Right lobe of liver (tissue), 6 donors: ENCODE data around the gene RNLS. TPM values are rescaled to one million over a fixed set of nuclear protein-coding genes. Genes with fewer than 3 reads are reported as not detected.

Experiments used
- ATAC-seq, 4 donors: fragments of 200-7000 bp; cut with Tn5 transposase; one replicate each; pipeline ENCODE4 v1.9.1; 2020; ENCODE audit warnings: mild to moderate bottlenecking in 4 of 4, moderate library complexity in 4 of 4
- DNase-seq, 3 donors: peaks; one replicate each; pipeline ENCODE4 v3.0.0-alpha.2; 2020
- H3K27ac ChIP-seq, 3 donors: fragments of 200-600 bp; one replicate each; pipeline ENCODE4 v1.8.0; 2022
- H3K27me3 ChIP-seq, 2 donors: fragments of 200-600 bp; one replicate each; pipeline ENCODE4 v1.8.0; 2022
- H3K36me3 ChIP-seq, 4 donors: fragments of 200-600 bp; sonication (generic) in 1 of 4; one replicate each; pipeline versions ENCODE4 v1.5.1 to v1.8.0; 2017 to 2022; ENCODE audit warnings: control low read depth in 1 of 4
- H3K4me1 ChIP-seq, 4 donors: fragments of 200-600 bp; sonication (generic) in 1 of 4; one replicate each; pipeline versions ENCODE4 v1.5.1 to v1.8.0; 2017 to 2022; ENCODE audit warnings: control low read depth in 1 of 4
- H3K4me3 ChIP-seq, 3 donors: fragments of 200-600 bp; one replicate each; pipeline ENCODE4 v1.8.0; 2022
- H3K9me3 ChIP-seq, 4 donors: fragments of 200-600 bp; sonication (generic) in 1 of 4; one replicate each; pipeline versions ENCODE4 v1.5.1 to v1.8.0; 2017 to 2022; ENCODE audit warnings: control low read depth in 1 of 4
- POLR2A ChIP-seq: fragments of 450-650 bp; IDR thresholded peaks from one replicate; pipeline ENCODE4 v1.6.1; 2017; ENCODE audit warnings: antibody characterized with exemption, mild to moderate bottlenecking
- WGBS: methylation state at CpG from one replicate; pipeline ENCODE4 v1.1.6; 2018; ENCODE audit warnings: low coverage, low lambda C conversion rate; ENCODE audit not compliant: insufficient coverage; ENCODE audit errors: missing lambda C conversion rate; 5-methylcytosine and 5-hydroxymethylcytosine counted together
- intact Hi-C, 2 donors: fragments of 100-400 bp; cut with DNase I; formaldehyde crosslinking; loops; one replicate each; pipeline versions ENCODE4 v1.11.2 to v1.14.1; 2022
- total RNA-seq, 6 experiments: library from RNA; depleted of rRNA in 2 of 6; stranded (reverse); fragments of >200 nt in 2 of 6; fragmentation: NEBNext Ultra II Directional in 3 of 6; extraction: Animal tissue kit (Norgen Biotek cat#: 25700) in 3 of 6; gene quantifications; one replicate each; pipeline versions ENCODE4 v1.1.0 to v1.2.4, GENCODE V29; 2016 to 2023
- TF ChIP-seq, protein P1 (sequence below), 4 donors: fragments of 200-600 bp in 3 of 4; fragments of 450-650 bp in 1 of 4; IDR thresholded peaks; one replicate each; pipeline versions ENCODE4 v1.5.1 to v1.8.0; 2016 to 2022; ENCODE audit warnings: antibody characterized with exemption in 4 of 4, mild to moderate bottlenecking in 2 of 4
- donor health status: DM: no; HTN: yes; CAD: no.
- donor health status: DM: no; HTN: no; CAD: no.
- donor health status: DM: no; HTN: no; CAD: no.
- donor health status: DM: no; HTN: yes; CAD: no.
- donor health status: DM: no; HTN: yes; CAD: no.

RNLS gene
- total RNA-seq, 6 experiments from 2014 or later, result 5.9 to 10.5 (median 7.3) TPM

GRCh38 chr10:88241501-88241900, 341.6 kb downstream of the RNLS start:
- Histone ChIP-seq H3K4me1 (peaks cover 0 to 21% (median 8%) of the 10 kb centered on the region in 4 donors), H3K27me3 (no peaks in the 10 kb centered on the region), H3K36me3 (no peaks in the 10 kb centered on the region), H3K9me3 (no peaks in the 10 kb centered on the region), H3K27ac (no peak overlapping the region), H3K4me3 (no peak overlapping the region)
- no peak for DNase-seq
- 100% methylated on average over 1 of the region's 1 CpG for WGBS
- no peak for TF ChIP-seq POLR2A
- TF ChIP-seq, protein P1, sequence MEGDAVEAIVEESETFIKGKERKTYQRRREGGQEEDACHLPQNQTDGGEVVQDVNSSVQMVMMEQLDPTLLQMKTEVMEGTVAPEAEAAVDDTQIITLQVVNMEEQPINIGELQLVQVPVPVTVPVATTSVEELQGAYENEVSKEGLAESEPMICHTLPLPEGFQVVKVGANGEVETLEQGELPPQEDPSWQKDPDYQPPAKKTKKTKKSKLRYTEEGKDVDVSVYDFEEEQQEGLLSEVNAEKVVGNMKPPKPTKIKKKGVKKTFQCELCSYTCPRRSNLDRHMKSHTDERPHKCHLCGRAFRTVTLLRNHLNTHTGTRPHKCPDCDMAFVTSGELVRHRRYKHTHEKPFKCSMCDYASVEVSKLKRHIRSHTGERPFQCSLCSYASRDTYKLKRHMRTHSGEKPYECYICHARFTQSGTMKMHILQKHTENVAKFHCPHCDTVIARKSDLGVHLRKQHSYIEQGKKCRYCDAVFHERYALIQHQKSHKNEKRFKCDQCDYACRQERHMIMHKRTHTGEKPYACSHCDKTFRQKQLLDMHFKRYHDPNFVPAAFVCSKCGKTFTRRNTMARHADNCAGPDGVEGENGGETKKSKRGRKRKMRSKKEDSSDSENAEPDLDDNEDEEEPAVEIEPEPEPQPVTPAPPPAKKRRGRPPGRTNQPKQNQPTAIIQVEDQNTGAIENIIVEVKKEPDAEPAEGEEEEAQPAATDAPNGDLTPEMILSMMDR (IDR thresholded peaks at IDR 0.05), result no peak
- ATAC-seq, result no peak
- intact Hi-C loops, result no loop called here

GRCh38 chr10:88239212-88239611, 343.9 kb downstream of the RNLS start:
- DNase-seq (no peak), ATAC-seq (peak in 2 of 4 donors; percentile 32 to 34)
- H3K4me3 ChIP-seq, result no peak overlapping the region
- H3K27ac ChIP-seq, result peak overlapping the region in 1 of 3 donors; percentile 27
- H3K9me3 ChIP-seq, result no peaks in the 10 kb centered on the region
- H3K36me3 ChIP-seq, result no peaks in the 10 kb centered on the region
- H3K4me1 ChIP-seq, result peaks cover 0 to 21% (median 5%) of the 10 kb centered on the region in 4 donors
- 80% methylated on average over 2 of the region's 2 CpGs for WGBS
- intact Hi-C loops, result no loop called here
- H3K27me3 ChIP-seq, result no peaks in the 10 kb centered on the region
- TF ChIP-seq, protein P1 (IDR thresholded peaks at IDR 0.05), result no peak
- no peak for TF ChIP-seq POLR2A

DNA sequence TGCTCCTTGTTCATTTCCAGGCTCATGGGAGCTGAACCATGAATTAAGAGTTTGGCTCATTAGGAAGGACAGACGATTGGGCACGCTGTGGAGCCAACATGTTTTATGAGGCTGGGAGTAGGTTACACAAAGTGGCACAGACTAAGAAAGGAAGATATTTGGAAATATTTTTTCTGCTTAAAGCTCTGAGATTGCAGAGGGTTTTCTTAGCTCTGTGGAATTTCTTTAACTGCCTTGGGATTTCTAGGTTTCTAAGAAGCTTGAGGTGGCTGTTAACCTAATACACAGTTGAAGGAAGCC, 344.6 kb downstream of the RNLS start:
- H3K36me3 ChIP-seq, result no peaks in the 10 kb centered on the region
- ATAC-seq, result no peak
- 92% methylated on average over 2 of the region's 2 CpGs for WGBS
- H3K4me1 ChIP-seq, result peaks cover 0 to 20% (median 4%) of the 10 kb centered on the region in 4 donors
- intact Hi-C loops, result no loop called here
- no peaks in the 10 kb centered on the region for H3K9me3 ChIP-seq
- H3K27me3 ChIP-seq, result no peaks in the 10 kb centered on the region
- H3K4me3 ChIP-seq, result no peak overlapping the region
- DNase-seq, result no peak
- no peak for TF ChIP-seq POLR2A
- TF ChIP-seq, protein P1 (IDR thresholded peaks at IDR 0.05), result no peak
- H3K27ac ChIP-seq, result peak overlapping the region in 1 of 3 donors; percentile 27

GRCh38 chr10:88237896-88238614, 345.1 kb downstream of the RNLS start:
- Histone ChIP-seq H3K9me3 (no peaks in the 10 kb centered on the region), H3K27ac (no peak overlapping the region), H3K4me3 (no peak overlapping the region), H3K27me3 (no peaks in the 10 kb centered on the region), H3K4me1 (peaks cover 0 to 15% (median 4%) of the 10 kb centered on the region in 4 donors), H3K36me3 (no peaks in the 10 kb centered on the region)
- TF ChIP-seq, protein P1 (IDR thresholded peaks at IDR 0.05), result no peak
- TF ChIP-seq POLR2A, result no peak
- ATAC-seq (no peak), DNase-seq (no peak)
- WGBS, result 62% methylated on average over 2 of the region's 2 CpGs
- intact Hi-C loops, result no loop called here
